ENCODE data around the gene NOP9.

- TF ChIP-seq EZH2phosphoT487 (IDR thresholded peaks at IDR 0.05; ENCODE audit: insufficient read depth, low read depth), result no peak
- TF ChIP-seq EZH2 (IDR thresholded peaks at IDR 0.05; ENCODE audit: insufficient read depth, poor library complexity, severe bottlenecking), result no peak
These were observed 37.7 kb upstream of the NOP9 start for GRCh38 chr14:24261969-24262327.

Data from GM23248 (cell line).